Esophagus squamous epithelium (tissue), 4 donors: Measurements from ENCODE around the gene HERC3.

Experiments used
- CTCF ChIP-seq, 6 experiments: fragments of 450-650 bp in 4 of 6; fragments of 200-600 bp in 2 of 6; sonication (generic) in 2 of 6; IDR thresholded peaks; one replicate each; pipeline ENCODE4 v1.5.1; 2016 to 2019; ENCODE audit warnings: antibody characterized with exemption in 6 of 6, mild to moderate bottlenecking in 4 of 6, moderate library complexity in 4 of 6
- POLR2A ChIP-seq, 4 donors: fragments of 450-650 bp; IDR thresholded peaks; one replicate each; pipeline ENCODE4 v1.6.1; 2017; ENCODE audit warnings: antibody characterized with exemption in 4 of 4, mild to moderate bottlenecking in 4 of 4, moderate library complexity in 3 of 4

GRCh38 chr4:88735564-88735963 is 143.3 kb downstream of the HERC3 start:
- no peak for TF ChIP-seq CTCF (IDR thresholded peaks at IDR 0.05)
- no peak for TF ChIP-seq POLR2A (IDR thresholded peaks at IDR 0.05)
